ES-I3 (cell line): ENCODE measurements around the gene TFB1M.

Source experiments
- H3K36me3 ChIP-seq: 2 replicates; pipeline ENCODE4 v1.6.1; 2013; ENCODE audit warnings: mild to moderate bottlenecking, low read length, control low read depth, moderate library complexity; ENCODE audit not compliant: insufficient read depth
- H3K4me1 ChIP-seq: 2 replicates; pipeline ENCODE4 v1.6.1; 2013; ENCODE audit warnings: mild to moderate bottlenecking, control low read depth, low read length; ENCODE audit not compliant: insufficient read depth
- H3K9ac ChIP-seq: 2 replicates; pipeline ENCODE4 v1.6.1; 2013; ENCODE audit warnings: low read depth, mild to moderate bottlenecking, low read length, moderate library complexity
- H3K9me3 ChIP-seq: 2 replicates; pipeline ENCODE4 v1.6.1; 2013; ENCODE audit warnings: mild to moderate bottlenecking, low read length, moderate library complexity; ENCODE audit not compliant: control insufficient read depth, insufficient read depth

TFB1M gene

GRCh38 chr6:155257796-155258195 is 56.5 kb downstream of the TFB1M start:
- Histone ChIP-seq H3K9ac (no peak overlapping the region), H3K4me1 (peaks cover 28% of the 10 kb centered on the region), H3K9me3 (no peaks in the 10 kb centered on the region), H3K36me3 (peaks cover 29% of the 10 kb centered on the region)

GRCh38 chr6:155256122-155256795 is 58.0 kb downstream of the TFB1M start:
- Histone ChIP-seq H3K36me3 (peaks cover 32% of the 10 kb centered on the region), H3K4me1 (peaks cover 24% of the 10 kb centered on the region), H3K9ac (no peak overlapping the region), H3K9me3 (no peaks in the 10 kb centered on the region)

GRCh38 chr6:155254139-155254538 is 60.1 kb downstream of the TFB1M start:
- H3K9me3 ChIP-seq: no peaks in the 10 kb centered on the region
- H3K9ac ChIP-seq: no peak overlapping the region
- peaks cover 28% of the 10 kb centered on the region for H3K36me3 ChIP-seq
- H3K4me1 ChIP-seq: peaks cover 24% of the 10 kb centered on the region

- no peak overlapping the region for H3K9ac ChIP-seq
- peaks cover 25% of the 10 kb centered on the region for H3K36me3 ChIP-seq
- no peaks in the 10 kb centered on the region for H3K9me3 ChIP-seq
- H3K4me1 ChIP-seq: peaks cover 24% of the 10 kb centered on the region
These were observed 60.9 kb downstream of the TFB1M start for GRCh38 chr6:155253337-155253736.

- Histone ChIP-seq H3K9ac (no peak overlapping the region), H3K36me3 (peaks cover 25% of the 10 kb centered on the region), H3K4me1 (peaks cover 24% of the 10 kb centered on the region), H3K9me3 (no peaks in the 10 kb centered on the region)
These were observed 61.7 kb downstream of the TFB1M start for GRCh38 chr6:155252581-155252980.

- peaks cover 24% of the 10 kb centered on the region for H3K4me1 ChIP-seq
- no peaks in the 10 kb centered on the region for H3K9me3 ChIP-seq
- peaks cover 22% of the 10 kb centered on the region for H3K36me3 ChIP-seq
- H3K9ac ChIP-seq: no peak overlapping the region
These were observed 63.4 kb downstream of the TFB1M start for GRCh38 chr6:155250701-155251381.

GRCh38 chr6:155248008-155249001 is 66.0 kb downstream of the TFB1M start:
- H3K4me1 ChIP-seq: peaks cover 10% of the 10 kb centered on the region
- no peak overlapping the region for H3K9ac ChIP-seq
- no peaks in the 10 kb centered on the region for H3K9me3 ChIP-seq
- H3K36me3 ChIP-seq: peaks cover 15% of the 10 kb centered on the region

- Histone ChIP-seq H3K36me3 (peaks cover 17% of the 10 kb centered on the region), H3K9me3 (no peaks in the 10 kb centered on the region), H3K4me1 (peaks cover 4% of the 10 kb centered on the region), H3K9ac (no peak overlapping the region)
These were observed 66.7 kb downstream of the TFB1M start for GRCh38 chr6:155247618-155248007.

GRCh38 chr6:155246825-155247224 is 67.5 kb downstream of the TFB1M start:
- Histone ChIP-seq H3K4me1 (no peaks in the 10 kb centered on the region; the same call in 1 of the 2 replicates), H3K36me3 (peaks cover 16% of the 10 kb centered on the region), H3K9ac (no peak overlapping the region), H3K9me3 (no peaks in the 10 kb centered on the region)

GRCh38 chr6:155245831-155246230 is 68.5 kb downstream of the TFB1M start:
- H3K4me1 ChIP-seq: no peaks in the 10 kb centered on the region; the same call in 1 of the 2 replicates
- H3K36me3 ChIP-seq: peaks cover 16% of the 10 kb centered on the region
- H3K9ac ChIP-seq: no peak overlapping the region
- H3K9me3 ChIP-seq: no peaks in the 10 kb centered on the region

- H3K9me3 ChIP-seq: no peaks in the 10 kb centered on the region
- peaks cover 16% of the 10 kb centered on the region for H3K36me3 ChIP-seq
- no peaks in the 10 kb centered on the region; the same call in 1 of the 2 replicates for H3K4me1 ChIP-seq
- H3K9ac ChIP-seq: no peak overlapping the region
These were observed 69.1 kb downstream of the TFB1M start for GRCh38 chr6:155245193-155245592.

- H3K9ac ChIP-seq: no peak overlapping the region
- peaks cover 16% of the 10 kb centered on the region for H3K36me3 ChIP-seq
- H3K9me3 ChIP-seq: no peaks in the 10 kb centered on the region
- H3K4me1 ChIP-seq: no peaks in the 10 kb centered on the region; the same call in 1 of the 2 replicates
These were observed 69.8 kb downstream of the TFB1M start for GRCh38 chr6:155244434-155244833.

GRCh38 chr6:155241966-155242365 is 72.3 kb downstream of the TFB1M start:
- Histone ChIP-seq H3K9ac (no peak overlapping the region), H3K4me1 (no peaks in the 10 kb centered on the region), H3K36me3 (peaks cover 16% of the 10 kb centered on the region), H3K9me3 (peaks cover 6% of the 10 kb centered on the region)

- Histone ChIP-seq H3K9me3 (peaks cover 6% of the 10 kb centered on the region), H3K9ac (no peak overlapping the region), H3K4me1 (no peaks in the 10 kb centered on the region), H3K36me3 (peaks cover 10% of the 10 kb centered on the region; the same call in 1 of the 2 replicates)
These were observed 73.2 kb downstream of the TFB1M start for GRCh38 chr6:155240905-155241600.
